MM.1S (cell line): ENCODE results near the gene TNFAIP3.

Source experiments
- DNase-seq: peaks from one replicate; pipeline ENCODE4 v3.0.0-alpha.2; 2015
- H2AFZ ChIP-seq: fragments of 300-600 bp; sonication (generic); 2 replicates; pipeline ENCODE4 v1.6.0; 2016; ENCODE audit warnings: antibody characterized with exemption, low read length
- H3F3A ChIP-seq: fragments of 300-600 bp; sonication (generic); 2 replicates; pipeline ENCODE4 v1.6.1; 2016; ENCODE audit warnings: mild to moderate bottlenecking, antibody characterized with exemption, low read length, moderate library complexity, mixed read lengths; ENCODE audit not compliant: insufficient read depth
- H3K27ac ChIP-seq: fragments of 300-600 bp; sonication (generic); 2 replicates; pipeline ENCODE4 v1.5.1; 2016; ENCODE audit warnings: mild to moderate bottlenecking, low read length
- H3K27me3 ChIP-seq: fragments of 300-600 bp; sonication (generic); replicated peaks from 2 replicates; pipeline ENCODE4 v1.6.0; 2016; ENCODE audit warnings: low read length; ENCODE audit not compliant: insufficient read depth
- H3K36me3 ChIP-seq: fragments of 300-600 bp; sonication (generic); replicated peaks from 2 replicates; pipeline ENCODE4 v1.6.1; 2016; ENCODE audit warnings: mild to moderate bottlenecking, low read length, mixed read lengths; ENCODE audit not compliant: insufficient read depth
- H3K4me1 ChIP-seq: fragments of 300-600 bp; sonication (generic); 2 replicates; pipeline ENCODE4 v1.6.1; 2016; ENCODE audit warnings: low read length, mixed read lengths
- H3K4me2 ChIP-seq: fragments of 300-600 bp; sonication (generic); 2 replicates; pipeline ENCODE4 v1.6.0; 2016; ENCODE audit warnings: low read depth, low read length
- H3K4me3 ChIP-seq: fragments of 300-600 bp; sonication (generic); 2 replicates; pipeline ENCODE4 v1.5.1; 2016; ENCODE audit warnings: low read length, mixed read lengths
- H3K79me2 ChIP-seq: fragments of 300-600 bp; sonication (generic); 2 replicates; pipeline ENCODE4 v1.6.1; 2016; ENCODE audit warnings: mixed run types, low read length, mixed read lengths
- H3K9ac ChIP-seq: fragments of 300-600 bp; sonication (generic); 2 replicates; pipeline ENCODE4 v1.6.1; 2016; ENCODE audit warnings: low read length, mixed read lengths
- H3K9me2 ChIP-seq: fragments of 300-600 bp; sonication (generic); replicated peaks from 2 replicates; pipeline ENCODE4 v1.6.1; 2016; ENCODE audit warnings: mild to moderate bottlenecking, low read length, mixed read lengths; ENCODE audit not compliant: insufficient read depth
- H3K9me3 ChIP-seq: fragments of 300-600 bp; sonication (generic); replicated peaks from 2 replicates; pipeline ENCODE4 v1.6.1; 2016; ENCODE audit warnings: mild to moderate bottlenecking, low read length, mixed read lengths; ENCODE audit not compliant: insufficient read depth
- H4K20me1 ChIP-seq: fragments of 300-600 bp; sonication (generic); 2 replicates; pipeline ENCODE4 v1.6.1; 2016; ENCODE audit warnings: mild to moderate bottlenecking, low read length, moderate library complexity, mixed read lengths; ENCODE audit not compliant: insufficient read depth
- CTCF ChIP-seq: fragments of 300-600 bp; sonication (generic); IDR thresholded peaks from 2 replicates; pipeline ENCODE4 v1.5.1; 2016; ENCODE audit warnings: antibody characterized with exemption, low read length, mixed read lengths
- EZH2 ChIP-seq: fragments of 300-600 bp; sonication (generic); optimal IDR thresholded peaks from 2 replicates; pipeline ENCODE3; 2017; ENCODE audit warnings: low read depth, mild to moderate bottlenecking, antibody characterized with exemption, low read length, mixed read lengths
- EZH2phosphoT487 ChIP-seq: fragments of 300-600 bp; sonication (generic); IDR thresholded peaks from 2 replicates; pipeline ENCODE4 v1.6.1; 2018; ENCODE audit warnings: antibody characterized with exemption, low read length

Gene TNFAIP3

GRCh38 chr6:137913996-137914529, 47.0 kb downstream of the TNFAIP3 start:
- Histone ChIP-seq H3K9me3 (no peaks in the 10 kb centered on the region), H3K9me2 (no peaks in the 10 kb centered on the region), H3K79me2 (no peaks in the 10 kb centered on the region), H3K36me3 (no peaks in the 10 kb centered on the region), H3K27me3 (no peaks in the 10 kb centered on the region), H3K27ac (no peak overlapping the region), H3K4me1 (peaks cover 25% of the 10 kb centered on the region), H2AFZ (no peak overlapping the region), H3K9ac (no peak overlapping the region), H4K20me1 (no peaks in the 10 kb centered on the region), H3K4me2 (no peak overlapping the region), H3K4me3 (no peak overlapping the region), H3F3A (peaks cover 7% of the 10 kb centered on the region)
- no peak for DNase-seq
- TF ChIP-seq EZH2 (no peak), CTCF (no peak), EZH2phosphoT487 (no peak)

- Histone ChIP-seq H3K4me2 (no peak overlapping the region), H3K27ac (no peak overlapping the region), H3K4me1 (peaks cover 22% of the 10 kb centered on the region), H2AFZ (no peak overlapping the region), H3K79me2 (no peaks in the 10 kb centered on the region), H3K9me3 (no peaks in the 10 kb centered on the region), H3K36me3 (no peaks in the 10 kb centered on the region), H4K20me1 (no peaks in the 10 kb centered on the region), H3K4me3 (no peak overlapping the region), H3F3A (peaks cover 7% of the 10 kb centered on the region), H3K9me2 (no peaks in the 10 kb centered on the region), H3K9ac (no peak overlapping the region), H3K27me3 (no peaks in the 10 kb centered on the region)
- TF ChIP-seq CTCF (no peak), EZH2 (no peak), EZH2phosphoT487 (no peak)
- no peak for DNase-seq
Observed at GRCh38 chr6:137914530-137915193, 47.6 kb downstream of the TNFAIP3 start.

GRCh38 chr6:137915790-137916189, 48.7 kb downstream of the TNFAIP3 start:
- Histone ChIP-seq H3K27me3 (no peaks in the 10 kb centered on the region), H3K9me3 (no peaks in the 10 kb centered on the region), H3K27ac (no peak overlapping the region), H3K79me2 (no peaks in the 10 kb centered on the region), H3K36me3 (no peaks in the 10 kb centered on the region), H4K20me1 (no peaks in the 10 kb centered on the region), H3K9ac (no peak overlapping the region), H3K9me2 (no peaks in the 10 kb centered on the region), H2AFZ (no peak overlapping the region), H3K4me1 (peaks cover 18% of the 10 kb centered on the region), H3K4me2 (no peak overlapping the region), H3K4me3 (no peak overlapping the region), H3F3A (peaks cover 7% of the 10 kb centered on the region)
- TF ChIP-seq EZH2phosphoT487 (no peak), CTCF (no peak), EZH2 (no peak)
- DNase-seq: no peak
